ENCODE data around the gene ABHD6.
A peak's percentile ranks its signal among the peaks of the same experiment; 100 is the strongest.
"Not testable (repeated sequence)": the region's sequence is repeated elsewhere in the genome, so short reads cannot be mapped to it uniquely, and the experiment has no call there.

Gene ABHD6

GRCh38 chr3:58231666-58232065, 5.9 kb upstream of the ABHD6 start:
- Histone ChIP-seq H3K27ac (peak overlapping the region; percentile 100), H3K9me3 (ENCODE audit: low read depth, low read length) (no peaks in the 10 kb centered on the region), H3K9ac (ENCODE audit: insufficient read length) (peak overlapping the region; percentile 96), H3K36me3 (ENCODE audit: insufficient read depth, low read length) (no peaks in the 10 kb centered on the region), H3K4me3 (peak overlapping the region; percentile 61)
- no peak for DNase-seq (ENCODE audit: low read depth, low spot score)
- TF ChIP-seq EZH2 (IDR thresholded peaks at IDR 0.05) (no peak), POLR2AphosphoS5 (IDR thresholded peaks at IDR 0.05; ENCODE audit: borderline replicate concordance, low read depth, low read length) (no peak), FOXP2 (optimal IDR thresholded peaks at IDR 0.05; ENCODE audit: control extremely low read depth, extremely low read length, insufficient read depth) (no peak)

GRCh38 chr3:58234516-58234931, 3.1 kb upstream of the ABHD6 start:
- DNase-seq (ENCODE audit: low read depth, low spot score): no peak
- peak overlapping the region; percentile 100 for H3K27ac ChIP-seq
- TF ChIP-seq POLR2AphosphoS5 (IDR thresholded peaks at IDR 0.05; ENCODE audit: borderline replicate concordance, low read depth, low read length) (no peak), FOXP2 (optimal IDR thresholded peaks at IDR 0.05; ENCODE audit: control extremely low read depth, extremely low read length, insufficient read depth) (no peak), EZH2 (IDR thresholded peaks at IDR 0.05) (no peak)
- no peak overlapping the region for H3K9ac ChIP-seq (ENCODE audit: insufficient read length)
- no peak overlapping the region for H3K4me3 ChIP-seq
- H3K9me3 ChIP-seq (ENCODE audit: low read depth, low read length): no peaks in the 10 kb centered on the region
- peaks cover 8% of the 10 kb centered on the region for H3K36me3 ChIP-seq (ENCODE audit: insufficient read depth, low read length)

GRCh38 chr3:58235970-58236369, 1.6 kb upstream of the ABHD6 start:
- peak overlapping the region; percentile 95 for H3K9ac ChIP-seq (ENCODE audit: insufficient read length)
- H3K9me3 ChIP-seq (ENCODE audit: low read depth, low read length): no peaks in the 10 kb centered on the region
- peak overlapping the region; percentile 79 for H3K4me3 ChIP-seq
- no peak for DNase-seq (ENCODE audit: low read depth, low spot score)
- TF ChIP-seq FOXP2 (optimal IDR thresholded peaks at IDR 0.05; ENCODE audit: control extremely low read depth, extremely low read length, insufficient read depth) (no peak), EZH2 (IDR thresholded peaks at IDR 0.05) (no peak), POLR2AphosphoS5 (IDR thresholded peaks at IDR 0.05; ENCODE audit: borderline replicate concordance, low read depth, low read length) (no peak)
- H3K27ac ChIP-seq: peak overlapping the region; percentile 100
- peaks cover 12% of the 10 kb centered on the region for H3K36me3 ChIP-seq (ENCODE audit: insufficient read depth, low read length)

- Histone ChIP-seq H3K27ac (peak overlapping the region; percentile 100), H3K9me3 (ENCODE audit: low read depth, low read length) (no peaks in the 10 kb centered on the region), H3K4me3 (peak overlapping the region; percentile 79), H3K9ac (ENCODE audit: insufficient read length) (peak overlapping the region; percentile 95), H3K36me3 (ENCODE audit: insufficient read depth, low read length) (peaks cover 19% of the 10 kb centered on the region)
- no peak for TF ChIP-seq FOXP2 (optimal IDR thresholded peaks at IDR 0.05; ENCODE audit: control extremely low read depth, extremely low read length, insufficient read depth)
- TF ChIP-seq EZH2 (IDR thresholded peaks at IDR 0.05): no peak
- TF ChIP-seq POLR2AphosphoS5 (IDR thresholded peaks at IDR 0.05; ENCODE audit: borderline replicate concordance, low read depth, low read length): no peak; the same call in 1 of the 2 replicates
- no peak for DNase-seq (ENCODE audit: low read depth, low spot score)
These were observed 910 bp upstream of the ABHD6 start for GRCh38 chr3:58236527-58237237.

GRCh38 chr3:58237941-58238681, 519 bp downstream of the ABHD6 start:
- peak overlapping the region; percentile 73 for H3K27ac ChIP-seq
- peaks cover 27% of the 10 kb centered on the region for H3K36me3 ChIP-seq (ENCODE audit: insufficient read depth, low read length)
- TF ChIP-seq POLR2AphosphoS5 (IDR thresholded peaks at IDR 0.05; ENCODE audit: borderline replicate concordance, low read depth, low read length): 0 out of 2 replicates have a peak, but pooled peaks have one; percentile 30
- TF ChIP-seq FOXP2 (optimal IDR thresholded peaks at IDR 0.05; ENCODE audit: control extremely low read depth, extremely low read length, insufficient read depth): no peak
- peak overlapping the region; percentile 84 for H3K4me3 ChIP-seq
- H3K9ac ChIP-seq (ENCODE audit: insufficient read length): peak overlapping the region; percentile 85
- no peaks in the 10 kb centered on the region for H3K9me3 ChIP-seq (ENCODE audit: low read depth, low read length)
- no peak for DNase-seq (ENCODE audit: low read depth, low spot score)

- DNase-seq (ENCODE audit: low read depth, low spot score): no peak
- Histone ChIP-seq H3K4me3 (peak overlapping the region; percentile 84), H3K9ac (ENCODE audit: insufficient read length) (peak overlapping the region; percentile 85), H3K36me3 (ENCODE audit: insufficient read depth, low read length) (peaks cover 27% of the 10 kb centered on the region), H3K9me3 (ENCODE audit: low read depth, low read length) (no peaks in the 10 kb centered on the region), H3K27ac (peak overlapping the region; percentile 73)
- no peak for TF ChIP-seq EZH2 (IDR thresholded peaks at IDR 0.05)
- TF ChIP-seq POLR2AphosphoS5 (IDR thresholded peaks at IDR 0.05; ENCODE audit: borderline replicate concordance, low read depth, low read length): no peak
- no peak for TF ChIP-seq FOXP2 (optimal IDR thresholded peaks at IDR 0.05; ENCODE audit: control extremely low read depth, extremely low read length, insufficient read depth)
These were observed 1.2 kb downstream of the ABHD6 start for GRCh38 chr3:58238830-58239229.

GRCh38 chr3:58241306-58242044, 3.9 kb downstream of the ABHD6 start:
- DNase-seq (ENCODE audit: low read depth, low spot score): no peak
- Histone ChIP-seq H3K9ac (ENCODE audit: insufficient read length) (peak overlapping the region; percentile 26), H3K27ac (0 out of 2 replicates have a peak overlapping the region, but pooled peaks have one; percentile 42), H3K9me3 (ENCODE audit: low read depth, low read length) (no peaks in the 10 kb centered on the region), H3K4me3 (peak overlapping the region; percentile 61), H3K36me3 (ENCODE audit: insufficient read depth, low read length) (peaks cover 34% of the 10 kb centered on the region)
- no peak for TF ChIP-seq POLR2AphosphoS5 (IDR thresholded peaks at IDR 0.05; ENCODE audit: borderline replicate concordance, low read depth, low read length)
- TF ChIP-seq FOXP2 (optimal IDR thresholded peaks at IDR 0.05; ENCODE audit: control extremely low read depth, extremely low read length, insufficient read depth): no peak
- no peak for TF ChIP-seq EZH2 (IDR thresholded peaks at IDR 0.05)

- peaks cover 37% of the 10 kb centered on the region for H3K36me3 ChIP-seq (ENCODE audit: insufficient read depth, low read length)
- H3K9ac ChIP-seq (ENCODE audit: insufficient read length): no peak overlapping the region
- H3K4me3 ChIP-seq: no peak overlapping the region
- DNase-seq (ENCODE audit: low read depth, low spot score): no peak
- TF ChIP-seq EZH2 (IDR thresholded peaks at IDR 0.05): no peak
- TF ChIP-seq POLR2AphosphoS5 (IDR thresholded peaks at IDR 0.05; ENCODE audit: borderline replicate concordance, low read depth, low read length): no peak
- TF ChIP-seq FOXP2 (optimal IDR thresholded peaks at IDR 0.05; ENCODE audit: control extremely low read depth, extremely low read length, insufficient read depth): no peak
- H3K9me3 ChIP-seq (ENCODE audit: low read depth, low read length): no peaks in the 10 kb centered on the region
- no peak overlapping the region for H3K27ac ChIP-seq
These were observed 4.7 kb downstream of the ABHD6 start for GRCh38 chr3:58242340-58242739.

GRCh38 chr3:58242860-58243259, 5.3 kb downstream of the ABHD6 start:
- not testable (repeated sequence) for H3K9ac ChIP-seq (ENCODE audit: insufficient read length); DNase-seq (ENCODE audit: low read depth, low spot score); H3K4me3 ChIP-seq; H3K27ac ChIP-seq; H3K9me3 ChIP-seq (ENCODE audit: low read depth, low read length)
- peaks cover 40% of the 10 kb centered on the region for H3K36me3 ChIP-seq (ENCODE audit: insufficient read depth, low read length)
